HCT116 (cell line): ENCODE measurements around the gene MTHFD1L. TPM values are rescaled to one million over a fixed set of nuclear protein-coding genes. Genes with fewer than 3 reads are reported as not detected.

ENCODE experiments used
- ATAC-seq: fragments of 200-7000 bp; cut with Tn5 transposase; 2 replicates; pipeline ENCODE4 v1.9.1; 2020; ENCODE audit warnings: mild to moderate bottlenecking, moderate library complexity
- BruUV-seq: library from RNA; stranded (reverse); fragments of 400-500 nt; replicated peaks from 2 replicates; lab custom pipeline; 2021; lab: Mats Ljungman, UMichigan
- CTCF ChIA-PET: fragments of 300-600 bp; sonication (Branson Sonifier 250); formaldehyde crosslinking; loops from one replicate; lab custom pipeline; 2021; ENCODE audit warnings: antibody characterized with exemption; lab: Charles Lee
- POLR2A ChIA-PET: fragments of 300-600, 350-600 bp; sonication (Branson Sonifier 250); formaldehyde crosslinking; loops from one replicate; lab custom pipeline; 2021; ENCODE audit warnings: antibody characterized with exemption; lab: Charles Lee
- RAD21 ChIA-PET, 2 experiments: fragments of 300-600 bp; sonication (Branson Sonifier 250); formaldehyde crosslinking; loops; one replicate each; lab custom pipeline; 2023; ENCODE audit warnings: low total read pairs in 2 of 2; ENCODE audit not compliant: uncharacterized antibody in 2 of 2, unreplicated experiment in 2 of 2, low non-redundant PET in 1 of 2; lab: Charles Lee
- DNase-seq: peaks from one replicate; pipeline ENCODE4 v3.0.0-alpha.2; 2010; ENCODE audit warnings: low read depth, low spot score
- H2AFZ ChIP-seq: fragments of 200-600 bp; shearing (Covaris generic), sonication (generic); 2 replicates; pipeline ENCODE4 v1.6.1; 2017; ENCODE audit warnings: low read depth, mixed run types, mixed read lengths, antibody characterized with exemption, low read length; ENCODE audit not compliant: poor library complexity, severe bottlenecking
- H3K27ac ChIP-seq: 2 replicates; pipeline ENCODE4 v1.5.1; 2012; ENCODE audit warnings: low read depth, low read length
- H3K27me3 ChIP-seq: fragments of 200-600 bp; sonication (generic); 2 replicates; pipeline ENCODE4 v1.6.1; 2016; ENCODE audit warnings: mixed run types, low read length, mixed read lengths; ENCODE audit not compliant: insufficient read depth
- H3K36me3 ChIP-seq, 2 experiments: fragments of 200-500 bp in 1 of 2; fragments of 200-600 bp in 1 of 2; sonication (Bioruptor generic) in 1 of 2; sonication (generic) in 1 of 2; 2 replicates each; pipeline versions ENCODE4 v1.5.1 to v1.6.1; 2014 to 2016; ENCODE audit warnings: low read length in 2 of 2, inconsistent platforms in 1 of 2, mixed read lengths in 1 of 2, mixed run types in 1 of 2; ENCODE audit not compliant: insufficient read depth in 2 of 2, control insufficient read depth in 1 of 2
- H3K4me1 ChIP-seq, 2 experiments: fragments of 200-600 bp in 1 of 2; sonication (generic) in 1 of 2; 2 replicates each; pipeline versions ENCODE4 v1.5.1 to v1.6.1; 2012 to 2017; ENCODE audit warnings: low read length in 2 of 2, inconsistent platforms in 1 of 2, mild to moderate bottlenecking in 1 of 2, mixed read lengths in 1 of 2, mixed run types in 1 of 2, moderate library complexity in 1 of 2; ENCODE audit not compliant: insufficient read depth in 2 of 2, control insufficient read depth in 1 of 2
- H3K4me2 ChIP-seq: fragments of 200-600 bp; sonication (generic); 2 replicates; pipeline ENCODE4 v1.6.1; 2017; ENCODE audit warnings: mixed run types, low read length, mixed read lengths
- H3K4me3 ChIP-seq, 2 experiments: fragments of 200-600 bp in 1 of 2; sonication (generic) in 1 of 2; replicated peaks in 1 of 2; 2 replicates each; pipeline ENCODE4 v1.5.1; 2011 to 2016; ENCODE audit warnings: low read length in 2 of 2, control low read depth in 1 of 2, low read depth in 1 of 2, mild to moderate bottlenecking in 1 of 2, mixed read lengths in 1 of 2, mixed run types in 1 of 2
- H3K79me2 ChIP-seq: fragments of 200-600 bp; sonication (generic); 2 replicates; pipeline ENCODE4 v1.6.1; 2017; ENCODE audit warnings: mild to moderate bottlenecking, mixed run types, low read length, moderate library complexity, mixed read lengths; ENCODE audit not compliant: insufficient read depth
- H3K9ac ChIP-seq: fragments of 200-600 bp; sonication (generic); 2 replicates; pipeline ENCODE4 v1.6.1; 2016; ENCODE audit warnings: low read length, mixed read lengths
- H3K9me2 ChIP-seq: fragments of 200-600 bp; sonication (generic), shearing (Covaris generic); 2 replicates; pipeline ENCODE4 v1.6.1; 2017; ENCODE audit warnings: mixed run types, mild to moderate bottlenecking, moderate library complexity; ENCODE audit not compliant: insufficient read depth
- H3K9me3 ChIP-seq, 2 experiments: fragments of 200-500 bp in 1 of 2; fragments of 200-600 bp in 1 of 2; sonication (Bioruptor generic) in 1 of 2; sonication (generic) in 1 of 2; 2 replicates each; pipeline ENCODE4 v1.6.1; 2014 to 2017; ENCODE audit warnings: low read length in 2 of 2, mixed read lengths in 2 of 2, inconsistent platforms in 1 of 2, low read depth in 1 of 2, mild to moderate bottlenecking in 1 of 2, mixed run types in 1 of 2, moderate library complexity in 1 of 2; ENCODE audit not compliant: control insufficient read depth in 1 of 2, insufficient read depth in 1 of 2
- H4K20me1 ChIP-seq: fragments of 200-600 bp; sonication (generic), shearing (Covaris generic); 2 replicates; pipeline ENCODE4 v1.6.1; 2017; ENCODE audit warnings: mixed run types, mild to moderate bottlenecking, moderate library complexity; ENCODE audit not compliant: insufficient read depth
- CBX3 ChIP-seq: IDR thresholded peaks from 2 replicates; pipeline ENCODE4 v1.6.1; 2012; ENCODE audit warnings: low read depth
- EGR1 ChIP-seq: IDR thresholded peaks from 2 replicates; pipeline ENCODE4 v1.6.1; 2012; ENCODE audit warnings: low read depth
- ELF1 ChIP-seq: IDR thresholded peaks from 2 replicates; pipeline ENCODE4 v1.6.1; 2012; ENCODE audit warnings: low read depth, borderline replicate concordance
- JUND ChIP-seq: IDR thresholded peaks from 2 replicates; pipeline ENCODE4 v1.6.1; 2012
- POLR2AphosphoS5 ChIP-seq: IDR thresholded peaks from 2 replicates; pipeline ENCODE4 v1.6.1; 2011; ENCODE audit warnings: mild to moderate bottlenecking, low read depth, low read length, moderate library complexity
- REST ChIP-seq: IDR thresholded peaks from 2 replicates; pipeline ENCODE4 v1.6.1; 2012; ENCODE audit warnings: low read depth
- SP1 ChIP-seq: IDR thresholded peaks from 2 replicates; pipeline ENCODE4 v1.6.1; 2012; ENCODE audit warnings: low read depth
- SRF ChIP-seq: IDR thresholded peaks from 2 replicates; pipeline ENCODE4 v1.6.1; 2012; ENCODE audit warnings: low read depth
- TCF7L2 ChIP-seq: IDR thresholded peaks from 2 replicates; pipeline ENCODE4 v1.7.0; 2011; ENCODE audit warnings: borderline replicate concordance, inconsistent platforms; ENCODE audit not compliant: insufficient read depth, insufficient read length; ENCODE audit errors: extremely low read depth
- YY1 ChIP-seq: IDR thresholded peaks from 2 replicates; pipeline ENCODE4 v1.6.1; 2011; ENCODE audit warnings: low read length, low read depth, moderate library complexity, mild to moderate bottlenecking; ENCODE audit not compliant: insufficient replicate concordance; ENCODE audit errors: extremely low read depth
- intact Hi-C: fragments of 100-400 bp; cut with micrococcal nuclease; formaldehyde crosslinking; loops from 2 replicates; pipeline ENCODE4 v1.10.0; 2022
- total RNA-seq: library from RNA; stranded (reverse); gene quantifications from one replicate; pipeline ENCODE4 v1.2.1, GENCODE V29; 2021; ENCODE audit not compliant: unreplicated experiment

The MTHFD1L gene
- total RNA-seq, 1 experiment from 2014 or later = 127 TPM

DNA sequence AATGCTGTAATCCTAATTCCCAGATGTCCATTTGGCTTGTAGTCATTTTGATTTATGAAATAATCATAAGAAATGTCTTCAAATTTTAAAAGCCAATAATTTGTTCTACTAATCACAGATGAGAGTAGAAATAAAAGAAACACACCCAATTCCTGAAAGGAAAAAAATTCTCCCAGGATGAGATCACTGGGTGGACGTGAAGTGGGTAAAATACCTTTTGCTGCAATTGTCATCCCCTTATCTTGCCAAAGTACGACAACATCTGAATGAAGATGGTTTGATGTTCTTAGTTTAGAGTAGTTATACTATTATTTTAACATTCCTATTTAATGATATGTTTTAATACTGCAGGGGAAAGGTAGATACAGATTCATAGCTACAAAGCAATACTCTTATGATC, 33.7 kb downstream of the MTHFD1L start:
- H3K9me2 ChIP-seq = no peaks in the 10 kb centered on the region
- peaks cover 32% of the 10 kb centered on the region for H3K79me2 ChIP-seq
- H3K4me3 ChIP-seq = no peak overlapping the region
- H4K20me1 ChIP-seq = no peaks in the 10 kb centered on the region
- ATAC-seq = no peak
- CTCF ChIA-PET = interaction anchor here (1.0 kb wide), 1 partner anchor 10 kb away, joined by 3 read pairs; no protein-coding TSS in a partner anchor
- BruUV-seq = no TSS peak
- H3K9me3 ChIP-seq = no peaks in the 10 kb centered on the region
- peaks cover 0 to 22% of the 10 kb centered on the region in 2 experiments; a peak in 2 of 4 replicates for H3K36me3 ChIP-seq
- H3K4me2 ChIP-seq = peak overlapping the region; percentile 15; the same call in 1 of the 2 replicates
- H3K9ac ChIP-seq = no peak overlapping the region
- intact Hi-C loops = loop anchor here (10.0 kb wide), 1 partner anchor 166 kb away; no protein-coding TSS in a partner anchor
- H3K4me1 ChIP-seq = peaks cover 14 to 40% of the 10 kb centered on the region in 2 experiments; a peak in 3 of 4 replicates
- no peaks in the 10 kb centered on the region for H3K27me3 ChIP-seq
- no peak overlapping the region for H2AFZ ChIP-seq
- RAD21 ChIA-PET = no interaction called here
- H3K27ac ChIP-seq = no peak overlapping the region
- POLR2A ChIA-PET = no interaction called here
- no peak for TF ChIP-seq SP1
- no peak for TF ChIP-seq EGR1
- no peak for DNase-seq

DNA sequence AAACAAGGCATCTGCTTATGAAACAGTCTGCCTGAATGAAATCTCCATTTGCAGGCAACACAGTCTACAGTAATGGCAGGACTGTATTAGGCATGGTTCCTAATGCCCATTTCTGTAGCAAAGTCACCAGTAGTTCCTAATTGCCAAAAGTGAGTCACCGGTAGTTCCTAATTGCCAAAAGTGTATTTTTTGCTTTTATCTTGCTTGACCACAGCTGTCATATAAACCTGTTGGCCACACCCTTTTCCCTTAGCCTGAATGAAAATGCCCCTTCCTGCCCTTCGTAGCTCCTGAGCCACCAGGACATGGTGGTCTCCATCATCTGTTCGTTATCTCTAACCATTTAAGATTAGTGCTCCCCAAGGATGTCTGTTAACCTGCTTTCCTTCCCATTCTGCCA, 34.5 kb downstream of the MTHFD1L start:
- intact Hi-C loops = no loop called here
- BruUV-seq = no TSS peak

More for the DNA sequence above, 34.5 kb downstream of the MTHFD1L start:
- RAD21 ChIA-PET = no interaction called here
- CTCF ChIA-PET = interaction anchor here (1.0 kb wide), 1 partner anchor 10 kb away, joined by 3 read pairs; no protein-coding TSS in a partner anchor
- DNase-seq = no peak
- H4K20me1 ChIP-seq = no peaks in the 10 kb centered on the region
- no peaks in the 10 kb centered on the region for H3K9me3 ChIP-seq
- no peak for ATAC-seq
- H3K36me3 ChIP-seq = peaks cover 0 to 22% of the 10 kb centered on the region in 2 experiments; a peak in 2 of 4 replicates
- TF ChIP-seq EGR1 (no peak), CBX3 (no peak), ELF1 (no peak), TCF7L2 (peak; percentile 78), POLR2AphosphoS5 (no peak), YY1 (no peak), SRF (no peak), REST (no peak), JUND (no peak)
- no peak overlapping the region for H3K27ac ChIP-seq
- no peaks in the 10 kb centered on the region for H3K9me2 ChIP-seq
- POLR2A ChIA-PET = no interaction called here
- no peaks in the 10 kb centered on the region for H3K27me3 ChIP-seq
- peaks cover 8 to 32% of the 10 kb centered on the region in 2 experiments; a peak in 3 of 4 replicates for H3K4me1 ChIP-seq
- no peak overlapping the region for H3K9ac ChIP-seq
- no peak overlapping the region for H3K4me3 ChIP-seq
- no peak overlapping the region for H3K4me2 ChIP-seq
- peaks cover 27% of the 10 kb centered on the region; the same call in 1 of the 2 replicates for H3K79me2 ChIP-seq
- H2AFZ ChIP-seq = no peak overlapping the region
